SU-DHL-6 (cell line): ENCODE results near the gene RAI2.

Source experiments
- H2AFZ ChIP-seq: fragments of 200-600 bp; sonication (generic); 2 replicates; pipeline ENCODE4 v1.6.1; 2014; ENCODE audit warnings: low read depth, mild to moderate bottlenecking, moderate library complexity, mixed read lengths, antibody characterized with exemption, low read length; ENCODE audit not compliant: severe bottlenecking
- H3F3A ChIP-seq: fragments of 200-600 bp; shearing (Covaris generic); 2 replicates; pipeline ENCODE4 v1.6.0; 2016; ENCODE audit warnings: antibody characterized with exemption, mild to moderate bottlenecking; ENCODE audit not compliant: insufficient read depth
- H3K27ac ChIP-seq: fragments of 200-600 bp; sonication (generic); 2 replicates; pipeline ENCODE4 v1.5.1; 2016; ENCODE audit warnings: low read depth, mild to moderate bottlenecking, low read length, moderate library complexity, mixed read lengths
- H3K27me3 ChIP-seq: fragments of 200-600 bp; sonication (generic), shearing (Covaris generic); 2 replicates; pipeline ENCODE4 v1.6.0; 2014; ENCODE audit warnings: mild to moderate bottlenecking, low read length
- H3K36me3 ChIP-seq: fragments of 200-600 bp; sonication (generic); 2 replicates; pipeline ENCODE4 v1.6.1; 2014; ENCODE audit warnings: mild to moderate bottlenecking, low read length, mixed read lengths
- H3K4me2 ChIP-seq: fragments of 300-600, 200-600 bp; shearing (Covaris generic), sonication (generic); 2 replicates; pipeline ENCODE4 v1.6.0; 2014; ENCODE audit warnings: low read length, low read depth, mild to moderate bottlenecking; ENCODE audit not compliant: poor library complexity, severe bottlenecking
- H3K4me3 ChIP-seq: fragments of 200-600 bp; sonication (generic); 2 replicates; pipeline ENCODE4 v1.5.1; 2014; ENCODE audit warnings: antibody characterized with exemption, low read length, mild to moderate bottlenecking, mixed read lengths; ENCODE audit not compliant: insufficient read depth, poor library complexity, severe bottlenecking
- H3K79me2 ChIP-seq: fragments of 200-600 bp; sonication (generic); 2 replicates; pipeline ENCODE4 v1.6.1; 2014; ENCODE audit warnings: mild to moderate bottlenecking, low read length, moderate library complexity; ENCODE audit not compliant: insufficient read depth
- H3K9ac ChIP-seq: fragments of 200-600 bp; sonication (generic); 2 replicates; pipeline ENCODE4 v1.7.0; 2014; ENCODE audit warnings: mild to moderate bottlenecking, low read length
- H3K9me2 ChIP-seq: fragments of 200-600 bp; sonication (generic); replicated peaks from 2 replicates; pipeline ENCODE4 v1.6.1; 2014; ENCODE audit warnings: low read length; ENCODE audit not compliant: insufficient read depth
- H3K9me3 ChIP-seq: fragments of 200-600 bp; sonication (generic); 2 replicates; pipeline ENCODE4 v1.6.1; 2014; ENCODE audit warnings: low read length, mixed read lengths; ENCODE audit not compliant: insufficient read depth
- H4K20me1 ChIP-seq: fragments of 200-600 bp; sonication (generic); 2 replicates; pipeline ENCODE4 v1.6.1; 2014; ENCODE audit warnings: low read depth, mild to moderate bottlenecking, antibody characterized with exemption, low read length, moderate library complexity, mixed read lengths
- CTCF ChIP-seq: fragments of 200-600 bp; sonication (generic); IDR thresholded peaks from one replicate; pipeline ENCODE4 v1.5.1; 2017; ENCODE audit warnings: antibody characterized with exemption, mild to moderate bottlenecking, low read length, moderate library complexity; ENCODE audit not compliant: insufficient read depth, poor library complexity, severe bottlenecking
- EZH2phosphoT487 ChIP-seq: fragments of 200-600 bp; sonication (generic), shearing (Covaris generic); conservative IDR thresholded peaks from 2 replicates; pipeline ENCODE4 v1.6.1; 2018; ENCODE audit warnings: mild to moderate bottlenecking, antibody characterized with exemption, low read length, moderate library complexity, mixed read lengths

Gene RAI2

GRCh38 chrX:17826609-17827496 is 34.2 kb downstream of the RAI2 start:
- Histone ChIP-seq H3K4me2 (no peak overlapping the region), H3K27ac (no peak overlapping the region), H3K9ac (no peak overlapping the region), H3K9me3 (no peaks in the 10 kb centered on the region), H3F3A (no peaks in the 10 kb centered on the region), H4K20me1 (no peaks in the 10 kb centered on the region), H3K79me2 (no peaks in the 10 kb centered on the region), H3K4me3 (no peak overlapping the region), H3K9me2 (no peaks in the 10 kb centered on the region), H3K27me3 (no peaks in the 10 kb centered on the region), H3K36me3 (no peaks in the 10 kb centered on the region), H2AFZ (no peak overlapping the region)
- TF ChIP-seq EZH2phosphoT487: no peak
- TF ChIP-seq CTCF: no peak

GRCh38 chrX:17824980-17825379 is 36.1 kb downstream of the RAI2 start:
- no peaks in the 10 kb centered on the region for H4K20me1 ChIP-seq
- no peaks in the 10 kb centered on the region for H3F3A ChIP-seq
- H3K4me3 ChIP-seq: no peak overlapping the region
- TF ChIP-seq CTCF (no peak), EZH2phosphoT487 (no peak)
- no peaks in the 10 kb centered on the region for H3K27me3 ChIP-seq
- no peaks in the 10 kb centered on the region for H3K36me3 ChIP-seq
- H3K4me2 ChIP-seq: no peak overlapping the region
- H2AFZ ChIP-seq: no peak overlapping the region
- no peaks in the 10 kb centered on the region for H3K9me3 ChIP-seq
- no peaks in the 10 kb centered on the region for H3K9me2 ChIP-seq
- no peaks in the 10 kb centered on the region for H3K79me2 ChIP-seq
- no peak overlapping the region for H3K9ac ChIP-seq
- no peak overlapping the region for H3K27ac ChIP-seq

GRCh38 chrX:17822351-17822750 is 38.7 kb downstream of the RAI2 start:
- no peaks in the 10 kb centered on the region for H4K20me1 ChIP-seq
- H3K9ac ChIP-seq: no peak overlapping the region
- H2AFZ ChIP-seq: no peak overlapping the region
- H3K9me2 ChIP-seq: no peaks in the 10 kb centered on the region
- H3K36me3 ChIP-seq: no peaks in the 10 kb centered on the region
- no peaks in the 10 kb centered on the region for H3K9me3 ChIP-seq
- H3K4me2 ChIP-seq: no peak overlapping the region
- no peak overlapping the region for H3K4me3 ChIP-seq
- no peaks in the 10 kb centered on the region for H3K27me3 ChIP-seq
- H3K79me2 ChIP-seq: no peaks in the 10 kb centered on the region
- no peak overlapping the region for H3K27ac ChIP-seq
- TF ChIP-seq CTCF (no peak), EZH2phosphoT487 (no peak)
- no peaks in the 10 kb centered on the region for H3F3A ChIP-seq
